ENCODE data around the gene ORC5.

DNA sequence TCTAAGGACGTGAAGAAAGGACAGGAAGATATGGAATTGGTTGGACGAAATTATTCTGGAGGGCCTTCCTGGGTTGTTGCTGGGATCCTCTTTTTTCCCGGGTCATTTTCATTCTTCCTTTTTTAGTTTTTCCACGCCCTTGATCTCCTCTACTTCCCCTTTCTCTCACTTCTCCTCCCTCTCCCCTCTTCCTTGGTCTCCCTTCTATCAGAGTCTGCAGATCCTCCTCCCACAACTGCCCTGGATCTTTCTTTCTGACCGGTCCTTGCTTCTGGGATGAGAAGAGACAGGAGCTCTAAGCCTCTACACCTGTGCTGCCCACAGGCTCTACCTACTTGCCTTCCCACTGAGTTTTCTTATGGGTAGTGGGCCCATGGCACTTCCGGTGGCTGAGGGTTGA is 114.7 kb downstream of the ORC5 start:
- TF ChIP-seq CTCF (conservative IDR thresholded peaks at IDR 0.05; ENCODE audit: low read length) = no peak
- TF ChIP-seq EZH2phosphoT487 (IDR thresholded peaks at IDR 0.05; ENCODE audit: borderline replicate concordance) = no peak
